HPDE6-E6E7 (cell line): ENCODE measurements around the gene KCNC3.

Experiments used
- DNase-seq: peaks from one replicate; pipeline ENCODE4 v3.0.0; 2011; ENCODE audit warnings: missing footprints; ENCODE audit errors: extremely low spot score

The KCNC3 gene

GRCh38 chr19:50275577-50276368, 53.4 kb downstream of the KCNC3 start:
- DNase-seq = no peak

DNA sequence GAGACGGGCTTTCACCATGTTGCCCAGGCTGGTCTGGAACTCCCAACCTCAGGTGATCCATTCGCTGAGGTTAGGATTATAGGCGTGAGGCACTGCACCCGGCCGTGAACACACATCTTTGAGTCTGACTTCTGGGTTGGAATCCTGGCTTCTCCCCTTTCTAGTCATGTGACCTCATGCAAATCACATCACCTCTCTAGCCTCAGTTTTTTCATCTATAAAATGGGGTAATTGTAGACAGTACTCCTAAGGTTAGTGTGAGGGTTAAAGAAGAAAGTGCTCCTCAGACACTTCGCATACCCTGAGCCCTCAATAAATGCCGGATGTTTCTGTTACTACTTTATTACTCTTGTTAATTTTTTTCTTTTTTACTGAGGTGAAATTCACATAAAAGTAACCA, 55.4 kb downstream of the KCNC3 start:
- no peak for DNase-seq

DNA sequence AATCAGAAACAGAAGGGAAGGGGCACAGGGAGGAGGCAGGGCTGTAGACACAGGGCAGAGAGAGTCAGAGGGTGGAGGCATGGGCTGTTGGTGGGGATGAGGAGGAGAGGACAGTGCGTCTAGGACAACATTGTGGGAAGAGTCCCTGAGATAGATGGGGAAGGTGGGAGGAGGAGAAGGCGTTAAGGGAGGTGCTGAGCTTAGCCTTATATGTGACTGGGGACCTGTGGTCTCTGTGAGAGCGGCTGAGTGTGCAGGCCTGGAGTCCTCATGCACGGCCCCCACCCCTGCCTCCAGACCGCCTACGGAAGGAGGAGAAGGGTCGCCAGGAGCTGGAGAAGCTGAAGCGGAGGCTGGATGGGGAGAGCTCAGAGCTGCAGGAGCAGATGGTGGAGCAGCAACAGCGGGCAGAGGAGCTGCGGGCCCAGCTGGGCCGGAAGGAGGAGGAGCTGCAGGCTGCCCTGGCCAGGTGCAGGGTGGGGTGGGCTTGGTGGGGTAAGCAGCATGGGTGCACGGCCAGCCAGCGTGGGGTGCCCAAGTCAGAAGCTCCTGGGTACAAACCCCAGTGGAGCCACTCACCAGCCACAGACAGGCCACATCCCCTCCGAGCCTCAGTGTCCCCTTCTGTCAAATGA, 56.8 kb downstream of the KCNC3 start:
- no peak for DNase-seq

- no peak for DNase-seq
Observed at GRCh38 chr19:50269653-50270052, 59.5 kb downstream of the KCNC3 start.

GRCh38 chr19:50268501-50268900, 60.7 kb downstream of the KCNC3 start:
- no peak for DNase-seq

- DNase-seq = no peak
Observed at GRCh38 chr19:50268041-50268440, 61.1 kb downstream of the KCNC3 start.

- DNase-seq = no peak
Observed at GRCh38 chr19:50266896-50267295, 62.3 kb downstream of the KCNC3 start.

GRCh38 chr19:50266041-50266440, 63.1 kb downstream of the KCNC3 start:
- DNase-seq = no peak

DNA sequence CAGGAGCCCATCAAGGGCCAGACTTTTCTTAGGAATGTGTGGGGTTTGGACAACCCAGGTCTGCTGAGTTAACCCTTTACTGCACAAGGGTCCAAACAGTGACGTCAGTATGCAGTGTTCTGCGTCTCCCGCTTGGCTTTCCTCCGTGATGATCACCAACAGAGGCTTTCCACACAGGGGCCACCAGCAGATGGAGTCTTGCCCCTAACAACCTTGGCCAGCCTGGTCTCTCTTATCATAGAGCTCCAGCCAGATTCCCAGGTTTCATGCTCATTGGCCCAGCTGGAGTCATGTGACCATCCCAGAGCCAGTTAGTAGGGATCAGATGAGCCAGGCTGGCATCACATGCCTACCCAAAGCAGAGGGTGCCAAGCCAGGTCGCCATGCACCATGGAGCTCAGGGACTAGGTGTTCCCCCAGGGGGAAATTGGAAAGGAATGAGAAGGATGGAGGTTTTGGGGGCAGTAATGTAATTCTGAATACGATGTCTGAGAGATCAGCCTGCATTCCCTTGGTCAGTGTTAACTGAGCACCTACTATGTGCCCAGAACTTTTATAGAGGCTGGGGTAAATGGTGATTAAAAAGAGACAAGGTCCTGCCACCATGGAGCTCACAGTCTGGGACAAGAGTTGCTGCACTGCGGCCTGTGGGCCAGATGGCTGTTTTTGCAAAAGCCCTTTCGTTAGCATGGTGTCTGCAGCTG, 64.5 kb downstream of the KCNC3 start:
- no peak for DNase-seq

DNA sequence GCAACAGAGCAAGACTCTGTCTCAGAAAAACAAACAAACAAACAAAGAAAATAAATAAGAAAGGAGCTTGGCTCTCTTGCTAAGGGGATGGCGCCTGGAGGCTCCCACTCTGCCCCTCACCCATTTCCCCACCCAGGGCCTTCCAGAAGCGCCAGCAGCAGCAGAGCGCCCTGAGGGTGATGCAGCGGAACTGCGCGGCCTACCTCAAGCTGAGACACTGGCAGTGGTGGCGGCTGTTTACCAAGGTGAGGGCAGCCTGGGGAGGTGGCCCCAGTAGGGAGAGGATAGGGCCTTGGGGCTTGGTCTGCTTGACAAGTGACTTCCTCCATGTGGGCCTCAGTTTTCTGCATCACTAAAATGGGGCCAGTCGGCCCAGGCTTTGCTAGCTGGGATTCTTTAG, 66.0 kb downstream of the KCNC3 start:
- no peak for DNase-seq
